ENCODE measurements around the gene OR6Y1.

The OR6Y1 gene

DNA sequence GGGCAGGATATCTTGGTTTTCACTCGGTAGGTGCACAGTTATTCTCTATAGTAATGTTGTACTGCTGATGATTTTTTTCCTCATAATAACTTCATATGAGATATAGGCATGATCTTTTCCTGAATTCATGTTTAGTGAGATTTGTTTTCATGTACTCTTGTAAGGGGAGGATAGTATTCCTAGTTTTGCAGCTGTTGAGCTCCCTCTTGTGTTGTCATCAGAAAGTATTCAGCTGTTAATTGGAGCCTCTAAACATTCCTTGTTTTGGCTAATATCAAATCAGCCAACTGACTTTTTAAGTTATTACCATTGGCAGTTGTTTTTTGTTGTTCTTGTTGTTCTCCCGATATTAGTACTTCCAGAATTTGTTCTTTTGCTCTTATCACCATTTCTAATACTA lies 57.8 kb downstream of the OR6Y1 start:
- ATAC-seq, result no peak

DNA sequence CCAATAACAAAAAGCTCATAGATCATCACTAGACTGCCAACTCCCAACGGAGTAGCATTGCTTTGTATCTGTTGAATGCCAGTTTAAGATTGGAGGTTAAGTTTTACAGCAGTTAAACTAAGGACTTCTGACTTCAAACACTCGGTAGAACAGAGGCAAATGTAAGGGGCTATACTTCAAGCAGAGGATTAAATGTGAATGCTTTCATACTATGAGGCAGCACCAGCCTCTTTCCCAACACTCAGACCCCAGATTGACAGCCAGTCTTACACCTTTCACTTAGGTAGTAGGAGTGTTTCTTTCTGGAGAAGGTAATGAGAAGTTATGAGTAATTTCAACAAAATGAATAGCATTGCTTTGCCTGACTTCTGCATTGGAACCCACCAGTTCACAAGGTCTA lies 59.4 kb downstream of the OR6Y1 start:
- no peak for ATAC-seq

All from activated CD4-positive, CD25-positive, alpha-beta regulatory T cell treated with anti-CD3 and anti-CD28 coated beads, Interleukin-2, amount 50 U/mL, for 24 hours (primary cell).